HG03460 (cell line): ENCODE measurements around the gene FGF5.
"Not testable (repeated sequence)": the region's sequence is repeated elsewhere in the genome, so short reads cannot be mapped to it uniquely, and the experiment has no call there.

ENCODE experiments used
- ATAC-seq: cut with Tn5 transposase; IDR thresholded peaks from one replicate; pipeline ENCODE4 v1.9.1; 2021; ENCODE audit not compliant: unreplicated experiment

FGF5 gene

GRCh38 chr4:80266253-80266901, at the start of gene FGF5:
Gene FGF5, plus strand, starts transcription at chr4:80266664. Its CDS starts 161 bp downstream, at chr4:80266825.
- no peak for ATAC-seq

DNA sequence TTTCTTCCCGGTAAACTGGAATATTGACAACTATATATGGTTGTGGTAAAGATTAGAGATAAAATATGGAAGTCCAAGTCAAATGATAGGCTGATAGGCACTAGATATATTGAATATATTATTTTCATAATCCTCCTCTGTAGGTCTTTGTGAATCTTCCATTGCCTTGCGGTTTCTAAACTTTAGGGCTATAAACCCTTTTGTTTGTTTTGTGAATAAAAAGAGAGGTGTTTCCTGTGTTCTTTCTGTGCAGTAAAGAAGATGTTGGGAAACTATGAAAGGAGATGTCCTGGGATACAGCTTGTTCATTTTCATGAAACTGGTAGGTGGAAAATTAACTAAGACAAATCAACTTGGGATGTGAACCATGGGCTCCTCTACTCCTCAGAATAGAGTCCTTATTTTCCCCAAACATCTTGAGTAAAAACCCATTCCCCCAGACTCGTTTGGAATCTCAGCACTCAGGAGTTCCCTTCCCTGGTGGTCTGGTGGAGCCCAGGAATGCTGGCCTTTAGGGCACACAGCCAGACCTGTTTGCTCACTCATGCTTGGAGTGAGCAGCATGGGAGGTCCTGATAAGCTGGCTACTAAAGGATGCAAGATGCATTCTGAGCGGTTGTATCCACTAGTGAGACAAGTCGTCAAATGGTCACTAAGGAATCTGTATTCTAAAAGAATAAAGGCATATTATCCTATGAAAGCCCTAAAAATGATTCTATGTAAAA, 47.0 kb upstream of the FGF5 start:
- ATAC-seq = no peak

DNA sequence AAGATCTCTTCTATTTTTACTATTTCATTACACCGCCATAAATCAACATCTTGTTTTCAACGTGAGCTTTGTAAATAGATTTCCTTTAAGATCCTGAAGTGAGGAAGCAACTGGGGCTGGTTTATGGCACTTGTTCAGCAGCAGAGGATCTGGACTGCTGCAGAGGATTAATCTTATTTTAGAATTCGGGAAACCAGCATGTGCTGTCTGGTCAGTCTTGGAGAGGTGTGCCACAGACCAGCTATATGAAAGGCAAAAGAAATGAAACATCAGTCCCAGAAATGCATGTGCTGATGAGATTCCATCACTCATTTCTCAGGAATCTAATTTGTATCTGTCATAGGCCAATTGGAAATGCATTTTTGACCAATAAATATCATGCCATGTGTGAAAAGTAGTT, 45.8 kb upstream of the FGF5 start:
- no peak for ATAC-seq

- no peak for ATAC-seq
Observed at GRCh38 chr4:80221161-80221560, 45.3 kb upstream of the FGF5 start.

- ATAC-seq = no peak
Observed at GRCh38 chr4:80225595-80225994, 40.9 kb upstream of the FGF5 start.

GRCh38 chr4:80226094-80226493, 40.4 kb upstream of the FGF5 start:
- ATAC-seq = no peak

GRCh38 chr4:80228460-80228859, 38.0 kb upstream of the FGF5 start:
- ATAC-seq = no peak

- peak; percentile 29 for ATAC-seq
Observed at GRCh38 chr4:80229128-80229527, 37.3 kb upstream of the FGF5 start.

DNA sequence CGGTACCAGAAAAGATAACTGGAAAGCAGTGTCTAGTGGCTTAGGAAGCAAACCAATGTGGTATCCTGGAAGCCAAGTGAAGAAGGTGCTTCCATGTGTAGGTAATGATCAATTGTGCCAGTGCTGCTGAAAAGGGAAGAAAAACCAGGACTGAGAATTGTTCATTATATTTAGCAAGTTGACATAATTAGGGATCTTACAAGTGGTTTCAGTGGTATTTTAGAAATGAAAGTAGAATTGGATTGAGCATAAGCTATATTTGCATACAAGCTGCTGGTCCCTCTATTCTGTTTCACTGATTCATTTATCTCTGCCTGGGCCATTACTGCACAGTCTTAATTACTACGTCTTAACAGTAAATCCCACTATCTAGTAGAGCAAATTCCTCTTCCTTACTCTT, 36.9 kb upstream of the FGF5 start:
- ATAC-seq = peak; percentile 97

DNA sequence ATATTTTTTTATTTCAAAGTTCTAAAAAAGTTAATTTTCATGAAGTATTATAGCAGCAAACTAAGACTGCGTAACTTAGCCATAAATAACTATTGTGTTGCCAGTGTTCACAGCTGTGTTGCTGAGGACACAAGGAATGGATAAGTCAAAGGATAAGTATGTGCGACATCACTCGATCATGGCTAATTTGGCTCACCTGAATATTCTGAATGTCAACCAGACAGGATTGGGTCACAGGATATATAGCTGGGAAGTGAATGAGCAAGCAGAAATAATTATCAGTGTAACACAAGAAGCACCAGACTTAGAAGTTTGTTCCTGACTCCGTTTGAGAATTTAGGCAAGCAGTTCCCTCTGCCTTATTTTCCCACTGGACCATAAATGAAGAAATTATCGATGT, 35.3 kb upstream of the FGF5 start:
- no peak for ATAC-seq

- ATAC-seq = no peak
Observed at GRCh38 chr4:80232707-80233370, 33.6 kb upstream of the FGF5 start.

- no peak for ATAC-seq
Observed at GRCh38 chr4:80233390-80233789, 33.1 kb upstream of the FGF5 start.

GRCh38 chr4:80235451-80235850, 31.0 kb upstream of the FGF5 start:
- ATAC-seq = no peak

DNA sequence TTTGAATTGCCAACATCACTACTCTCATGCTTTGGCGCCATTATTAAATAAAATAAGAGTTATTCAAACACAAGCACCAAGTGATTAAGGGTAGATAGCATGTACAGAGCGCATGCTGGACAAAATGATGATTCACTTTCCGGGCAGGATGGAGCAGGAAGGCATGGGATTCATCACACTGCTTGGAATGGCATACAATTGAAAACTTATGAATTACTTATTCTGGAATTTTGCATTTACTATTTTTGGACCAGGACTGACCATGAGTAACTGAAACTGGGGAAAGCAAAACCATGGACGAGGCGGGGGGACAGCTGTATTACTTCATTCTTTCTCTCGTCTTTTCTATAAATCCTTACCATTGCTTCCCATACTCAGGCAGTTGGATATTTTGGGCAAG, 28.5 kb upstream of the FGF5 start:
- no peak for ATAC-seq

DNA sequence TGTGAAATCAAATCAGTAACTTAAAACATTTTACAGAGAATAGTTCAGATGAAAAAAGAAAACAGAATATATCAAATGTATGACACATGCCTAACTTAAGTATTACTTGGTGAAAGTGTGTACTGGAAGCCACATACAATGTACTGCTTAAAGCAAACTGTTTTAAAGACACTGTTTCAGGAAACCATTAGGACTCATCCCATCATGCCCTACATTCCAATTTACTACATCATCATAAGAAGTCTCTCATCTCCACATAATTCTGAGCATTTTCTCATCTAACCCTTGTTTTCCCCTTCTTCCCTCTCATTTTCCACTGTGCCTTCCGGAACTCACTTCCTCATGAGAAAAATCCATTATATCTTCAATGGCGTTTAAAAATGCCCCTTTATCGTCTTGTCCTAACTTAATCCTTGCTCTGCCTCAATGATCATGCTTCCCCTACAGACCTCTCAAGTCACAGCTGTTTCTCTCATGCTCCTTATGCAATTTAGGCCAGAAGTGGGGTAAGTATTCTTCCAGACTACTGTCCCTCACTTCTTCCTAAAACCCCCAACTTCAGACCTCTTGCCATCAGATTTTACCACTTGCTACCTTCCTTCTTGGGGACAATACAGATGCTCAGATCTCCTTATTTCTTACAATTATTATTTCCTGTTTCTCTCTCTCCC, 26.8 kb upstream of the FGF5 start:
- no peak for ATAC-seq

DNA sequence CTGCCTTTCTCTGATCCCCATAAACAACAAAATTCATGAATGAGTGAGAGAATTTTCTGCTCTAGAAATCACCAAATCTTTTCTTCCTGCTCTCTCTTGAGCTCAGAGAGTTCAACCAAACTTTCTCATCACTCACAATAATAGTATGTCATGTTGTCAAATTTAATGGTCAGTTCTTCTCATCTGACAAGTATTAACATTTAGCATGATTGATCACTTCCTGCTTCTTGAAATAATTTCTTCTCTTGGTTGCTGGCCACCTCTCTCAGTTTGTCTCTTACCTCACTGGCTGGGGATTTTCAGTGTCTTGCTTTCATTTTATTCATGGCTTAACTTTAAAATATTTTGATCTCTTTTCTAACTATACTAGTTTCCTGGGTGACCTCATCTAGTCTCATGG, 25.5 kb upstream of the FGF5 start:
- ATAC-seq = no peak

GRCh38 chr4:80243274-80244018, 23.0 kb upstream of the FGF5 start:
- no peak for ATAC-seq

GRCh38 chr4:80247484-80247883, 19.0 kb upstream of the FGF5 start:
- ATAC-seq = not testable (repeated sequence)

- no peak for ATAC-seq
Observed at GRCh38 chr4:80249144-80249543, 17.3 kb upstream of the FGF5 start.

DNA sequence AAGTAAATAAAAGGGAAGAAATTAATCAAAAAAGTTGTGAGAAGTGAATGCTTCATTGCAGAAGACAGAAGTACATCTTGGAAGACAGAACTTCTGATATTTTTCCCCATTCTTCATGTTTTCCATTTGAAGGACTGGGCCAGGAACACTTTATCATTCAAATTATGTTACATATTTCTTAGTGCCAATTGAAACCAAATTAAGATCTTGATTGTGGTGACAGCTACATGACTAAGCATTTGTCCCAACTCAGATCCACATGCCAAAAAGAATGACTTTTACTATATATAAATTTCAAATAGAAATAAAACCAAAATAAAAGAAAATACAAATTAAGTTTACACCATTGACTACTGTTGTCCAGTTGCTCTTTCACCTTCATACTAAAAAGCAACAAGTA, 14.0 kb upstream of the FGF5 start:
- no peak for ATAC-seq

GRCh38 chr4:80252953-80253352, 13.5 kb upstream of the FGF5 start:
- ATAC-seq = no peak
